HepG2 (cell line): Measurements from ENCODE around the gene NUP93. TPM values are rescaled to one million over a fixed set of nuclear protein-coding genes. Genes with fewer than 3 reads are reported as not detected.

Experiments
- ATAC-seq: fragments of 200-7000 bp; cut with Tn5 transposase; 3 replicates; pipeline ENCODE4 v1.9.1; 2020; ENCODE audit warnings: mild to moderate bottlenecking, moderate library complexity
- BruUV-seq: library from RNA; stranded (reverse); fragments of 400-500 nt; replicated peaks from 2 replicates; lab custom pipeline; 2021; lab: Mats Ljungman, UMichigan
- CTCF ChIA-PET: fragments of 300-600 bp; formaldehyde crosslinking; extraction: SDS; loops from one replicate; lab custom pipeline; 2021; ENCODE audit warnings: low total read pairs, inconsistent platforms, low intra/inter-chr PET ratio; lab: Yijun Ruan, JAX
- POLR2A ChIA-PET: fragments of 350-600 bp; sonication (Branson Sonifier 250); formaldehyde crosslinking; loops from one replicate; lab custom pipeline; 2020; ENCODE audit warnings: antibody characterized with exemption, inconsistent platforms; lab: Yijun Ruan, JAX
- DNase-seq: peaks from one replicate; pipeline ENCODE4 v3.0.0-alpha.2; 2015; ENCODE audit warnings: low spot score
- FAIRE-seq: peaks from 3 replicates; lab custom pipeline; 2011; peaks lifted over from hg19 to GRCh38; lab: Jason Lieb, UNC
- H2AFZ ChIP-seq: one replicate; pipeline ENCODE4 v1.6.1; 2011; ENCODE audit warnings: low read length, inconsistent platforms
- H3K27ac ChIP-seq: fragments of 300-600 bp; 3 replicates; pipeline ENCODE4 v1.8.0; 2011; ENCODE audit warnings: mixed run types, mild to moderate bottlenecking, mixed read lengths, low read length, inconsistent platforms; ENCODE audit not compliant: insufficient read depth; ENCODE audit errors: extremely low read length
- H3K27me3 ChIP-seq, 2 experiments: fragments of 200-600 bp in 1 of 2; 2 replicates in 1 of 2; 3 replicates in 1 of 2; pipeline versions ENCODE4 v1.6.0 to v1.8.0; 2011; ENCODE audit warnings: low read length in 2 of 2, mild to moderate bottlenecking in 2 of 2, moderate library complexity in 2 of 2, inconsistent platforms in 1 of 2; ENCODE audit not compliant: insufficient read depth in 2 of 2, control insufficient read depth in 1 of 2
- H3K36me3 ChIP-seq, 2 experiments: fragments of 200-600 bp in 1 of 2; replicated peaks in 1 of 2; 2 replicates in 1 of 2; 3 replicates in 1 of 2; pipeline versions ENCODE4 v1.5.1 to v1.8.0; 2011; ENCODE audit warnings: low read length in 2 of 2, inconsistent platforms in 1 of 2; ENCODE audit not compliant: insufficient read depth in 2 of 2, control insufficient read depth in 1 of 2
- H3K4me1 ChIP-seq: 2 replicates; pipeline ENCODE4 v1.5.1; 2012; ENCODE audit warnings: low read length, inconsistent platforms; ENCODE audit not compliant: insufficient read depth
- H3K4me2 ChIP-seq: 2 replicates; pipeline ENCODE4 v1.6.0; 2011; ENCODE audit warnings: low read depth, low read length, inconsistent platforms
- H3K4me3 ChIP-seq, 3 experiments: fragments of 200-600 bp in 1 of 3; sonication (generic), shearing (Covaris generic) in 1 of 3; replicated peaks in 1 of 3; 2 replicates each; pipeline ENCODE4 v1.5.1; 2011 to 2016; ENCODE audit warnings: low read length in 3 of 3, inconsistent platforms in 2 of 3, low read depth in 2 of 3, mild to moderate bottlenecking in 2 of 3, control low read depth in 1 of 3, mixed read lengths in 1 of 3; ENCODE audit not compliant: insufficient read depth in 1 of 3
- H3K79me2 ChIP-seq: one replicate; pipeline ENCODE4 v1.6.1; 2011; ENCODE audit warnings: low read length, inconsistent platforms; ENCODE audit not compliant: insufficient read depth
- H3K9ac ChIP-seq: 2 replicates; pipeline ENCODE4 v1.6.0; 2011; ENCODE audit warnings: mild to moderate bottlenecking, low read depth, low read length, inconsistent platforms; ENCODE audit not compliant: insufficient read depth
- H3K9me3 ChIP-seq: 2 replicates; pipeline ENCODE4 v1.5.1; 2012; ENCODE audit warnings: mild to moderate bottlenecking, low read length
- H4K20me1 ChIP-seq: 2 replicates; pipeline ENCODE4 v1.6.0; 2011; ENCODE audit warnings: inconsistent platforms, mild to moderate bottlenecking, low read length, moderate library complexity; ENCODE audit not compliant: insufficient read depth
- ARNT ChIP-seq: fragments of 450-650 bp; IDR thresholded peaks from 2 replicates; pipeline ENCODE4 v1.6.1; 2017
- ARNT2 ChIP-seq: sonication (generic); formaldehyde crosslinking; IDR thresholded peaks from 2 replicates; pipeline ENCODE4 v1.8.0; 2022; ENCODE audit warnings: mild to moderate bottlenecking, low read depth, missing genetic modification reagents, moderate library complexity
- CBX1 ChIP-seq: IDR thresholded peaks from one replicate; pipeline ENCODE4 v1.6.1; 2016; ENCODE audit warnings: antibody characterized with exemption, low read depth
- CENPT ChIP-seq: sonication (generic); formaldehyde crosslinking; IDR thresholded peaks from 2 replicates; pipeline ENCODE4 v1.8.0; 2022; ENCODE audit warnings: low read depth, mild to moderate bottlenecking, moderate library complexity, missing genetic modification reagents
- ESRRA ChIP-seq: sonication (generic); formaldehyde crosslinking; IDR thresholded peaks from 2 replicates; pipeline ENCODE4 v1.5.1; 2020; ENCODE audit warnings: mild to moderate bottlenecking, low read depth, missing genetic modification reagents
- FIP1L1 ChIP-seq: fragments of 200-400 bp; formaldehyde crosslinking; IDR thresholded peaks from 2 replicates; pipeline ENCODE4 v1.6.1; 2018; ENCODE audit warnings: low read depth, mild to moderate bottlenecking, low read length, moderate library complexity, borderline replicate concordance; ENCODE audit not compliant: insufficient read depth
- GLI4 ChIP-seq: sonication (generic); formaldehyde crosslinking; IDR thresholded peaks from 2 replicates; pipeline ENCODE4 v1.5.1; 2020; ENCODE audit warnings: missing genetic modification reagents, mild to moderate bottlenecking, moderate library complexity, borderline replicate concordance
- MAFF ChIP-seq: IDR thresholded peaks from 2 replicates; pipeline ENCODE4 v1.6.1; 2011; ENCODE audit warnings: low read depth, low read length, improper control_type of control experiment
- NFYC ChIP-seq: IDR thresholded peaks from 2 replicates; pipeline ENCODE4 v1.6.1; 2016; ENCODE audit warnings: missing genetic modification reagents, missing compliant biosample characterization
- NR2F1 ChIP-seq, 2 experiments: fragments of 450-650 bp in 1 of 2; formaldehyde crosslinking in 1 of 2; IDR thresholded peaks; 2 replicates each; pipeline versions ENCODE4 v1.5.0 to v1.6.1; 2016 to 2020; ENCODE audit warnings: mild to moderate bottlenecking in 1 of 2, missing compliant biosample characterization in 1 of 2, missing genetic modification reagents in 1 of 2, moderate library complexity in 1 of 2
- RFXANK ChIP-seq: IDR thresholded peaks from 2 replicates; pipeline ENCODE4 v1.6.1; 2016
- SNAPC2 ChIP-seq: sonication (generic); formaldehyde crosslinking; IDR thresholded peaks from 2 replicates; pipeline ENCODE4 v1.8.1; 2022; ENCODE audit warnings: mild to moderate bottlenecking, missing genetic modification reagents
- SNRNP70 ChIP-seq: fragments of 200-400 bp; formaldehyde crosslinking; IDR thresholded peaks from 2 replicates; pipeline ENCODE4 v1.6.1; 2017; ENCODE audit warnings: mild to moderate bottlenecking, low read depth, low read length, moderate library complexity
- TERF1 ChIP-seq: sonication (generic); formaldehyde crosslinking; IDR thresholded peaks from 2 replicates; pipeline ENCODE4 v1.8.0; 2022; ENCODE audit warnings: mild to moderate bottlenecking, missing genetic modification reagents, moderate library complexity
- TMF1 ChIP-seq: sonication (generic); formaldehyde crosslinking; IDR thresholded peaks from 2 replicates; pipeline ENCODE4 v1.8.1; 2022; ENCODE audit warnings: low read depth, missing genetic modification reagents
- ZFX ChIP-seq: sonication (generic); formaldehyde crosslinking; IDR thresholded peaks from 2 replicates; pipeline ENCODE4 v1.4.0; 2020; ENCODE audit warnings: mild to moderate bottlenecking, low read depth, missing genetic modification reagents, moderate library complexity
- ZNF496 ChIP-seq: sonication (generic); formaldehyde crosslinking; IDR thresholded peaks from 2 replicates; pipeline ENCODE4 v1.8.1; 2023; ENCODE audit warnings: mild to moderate bottlenecking, moderate library complexity, missing genetic modification reagents; ENCODE audit not compliant: insufficient replicate concordance
- ZNF589 ChIP-seq: sonication (generic); formaldehyde crosslinking; conservative IDR thresholded peaks from 2 replicates; pipeline ENCODE4 v1.8.0; 2022; ENCODE audit warnings: mild to moderate bottlenecking, moderate library complexity, missing genetic modification reagents
- ZNF746 ChIP-seq: sonication (generic); formaldehyde crosslinking; IDR thresholded peaks from 2 replicates; pipeline ENCODE4 v1.8.0; 2022; ENCODE audit warnings: mild to moderate bottlenecking, missing genetic modification reagents
- ZNF782 ChIP-seq: sonication (generic); formaldehyde crosslinking; IDR thresholded peaks from 2 replicates; pipeline ENCODE4 v1.4.0; 2020; ENCODE audit warnings: missing genetic modification reagents, mild to moderate bottlenecking, borderline replicate concordance
- WGBS: methylation state at CpG from one replicate; pipeline ENCODE4 v1.1.6; 2017; ENCODE audit warnings: low lambda C conversion rate; 5-methylcytosine and 5-hydroxymethylcytosine counted together
- in situ Hi-C: cut with HindIII; loops from 2 replicates; pipeline ENCODE4 v1.10.0; 2017; ENCODE audit warnings: low pct_unique_long_range_greater_than_20kb; ENCODE audit not compliant: extremely low pct_ligation_motif_present
- intact Hi-C: fragments of 100-400 bp; cut with micrococcal nuclease; formaldehyde crosslinking; loops from one replicate; pipeline ENCODE4 v1.10.0; 2022; ENCODE audit not compliant: unreplicated experiment
- polyA plus RNA-seq, 8 experiments: library from polyadenylated mRNA; depleted of rRNA in 3 of 8; stranded (reverse) in 7 of 8; unstranded in 1 of 8; fragments of >200 nt; fragmentation: Illumina TruSeq in 4 of 8; extraction: Trizol in 4 of 8; gene quantifications; 2 replicates each; pipeline versions ENCODE4 v1.2.1 to v1.2.3, GENCODE V29; 2011 to 2016; ENCODE audit warnings: low read depth in 4 of 8, missing spikeins in 1 of 8, mixed read lengths in 1 of 8; ENCODE audit not compliant: insufficient read depth in 1 of 8
- total RNA-seq, 5 experiments: library from RNA; depleted of rRNA; stranded (reverse); fragments of >200 nt; fragmentation: Illumina TruSeq; extraction: Trizol; gene quantifications; 2 replicates each; pipeline ENCODE4 v1.2.3, GENCODE V29; 2016; ENCODE audit warnings: low read depth in 1 of 5

Gene NUP93
- total and polyA plus RNA-seq, 2 of the 13 experiments (the other 11 are each of a cell fraction or from before 2014, with no cell fraction given), result 58.5 to 140 TPM

DNA sequence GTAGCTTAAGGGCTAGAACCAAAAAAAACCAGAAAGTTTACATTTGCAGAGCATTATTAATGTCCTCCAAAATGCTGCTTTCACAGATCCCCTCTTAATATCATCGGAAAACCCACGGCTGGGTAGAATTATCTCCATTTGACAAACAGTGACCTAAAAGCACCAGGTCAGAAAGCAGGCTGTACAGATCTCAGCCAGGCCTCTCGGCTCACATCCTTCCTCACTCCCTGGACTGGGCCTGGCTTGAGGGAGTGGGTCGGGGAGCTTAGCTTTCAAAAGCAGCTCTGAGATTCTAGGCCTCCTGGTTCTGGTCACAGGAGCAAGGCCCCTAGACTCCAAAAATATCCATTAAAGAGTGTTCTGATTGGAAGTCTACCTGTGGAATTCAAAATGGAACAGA, 126.0 kb downstream of the NUP93 start:
- no peaks in the 10 kb centered on the region for H3K9me3 ChIP-seq
- H3K4me1 ChIP-seq, result peaks cover 79% of the 10 kb centered on the region
- no peaks in the 10 kb centered on the region for H3K27me3 ChIP-seq
- H3K79me2 ChIP-seq, result no peaks in the 10 kb centered on the region
- H3K4me2 ChIP-seq, result no peak overlapping the region
- no peak overlapping the region for H3K4me3 ChIP-seq
- peak overlapping the region; percentile 14 for H3K27ac ChIP-seq
- ATAC-seq (no peak), FAIRE-seq (peak; percentile 49), DNase-seq (no peak)
- H3K36me3 ChIP-seq, result no peaks in the 10 kb centered on the region
- H4K20me1 ChIP-seq, result no peaks in the 10 kb centered on the region
- TF ChIP-seq ARNT, result no peak
- no peak for TF ChIP-seq ZNF589
- TF ChIP-seq ESRRA (CRISPR knock-in tag), result no peak
- no peak for TF ChIP-seq SNAPC2
- TF ChIP-seq ARNT2 (CRISPR knock-in tag), result no peak
- TF ChIP-seq NR2F1 (CRISPR knock-in tag; IDR thresholded peaks at IDR 0.05), result no peak
- TF ChIP-seq TERF1 (CRISPR knock-in tag), result no peak
- TF ChIP-seq ZFX (CRISPR knock-in tag), result no peak
- no peak for TF ChIP-seq CENPT (CRISPR knock-in tag)
- no peak for TF ChIP-seq SNRNP70
- no peak for TF ChIP-seq ZNF496 (CRISPR knock-in tag)
- TF ChIP-seq RFXANK (CRISPR knock-in tag), result no peak
- TF ChIP-seq ZNF782 (CRISPR knock-in tag), result no peak
- TF ChIP-seq TMF1 (CRISPR knock-in tag), result no peak
- no peak for TF ChIP-seq MAFF
- TF ChIP-seq FIP1L1, result no peak
- TF ChIP-seq GLI4 (CRISPR knock-in tag), result no peak
- TF ChIP-seq ZNF746, result no peak
- no peak for TF ChIP-seq CBX1
- no peak for TF ChIP-seq NFYC (CRISPR knock-in tag)
- intact Hi-C loops (no loop called here), in situ Hi-C loops (no loop called here)
- no TSS peak for BruUV-seq
- ChIA-PET CTCF (interaction anchor here (1.6 kb wide), 1 partner anchor 12 kb away, joined by 6 read pairs; no protein-coding TSS in a partner anchor), POLR2A (interaction anchor here (1.0 to 1.8 kb wide), 3 partner anchors 41 to 92 kb away, joined by 6 to 13 read pairs (median 12); partner anchors contain the start of gene HERPUD1)
- H3K9ac ChIP-seq, result no peak overlapping the region; the same call in 1 of the 2 replicates
- 60% methylated on average over 4 of the region's 4 CpGs for WGBS
- no peak overlapping the region for H2AFZ ChIP-seq
